Muscle of leg (tissue), 11 donors: ENCODE measurements around the gene OR3A2. TPM values are rescaled to one million over a fixed set of nuclear protein-coding genes. Genes with fewer than 3 reads are reported as not detected.
"Not testable (repeated sequence)": the region's sequence is repeated elsewhere in the genome, so short reads cannot be mapped to it uniquely, and the experiment has no call there.

Experiments used
- DNase-seq: peaks from one replicate; pipeline ENCODE4 v3.0.0; 2013
- H3K27ac ChIP-seq: one replicate; pipeline ENCODE4 v1.5.1; 2013; ENCODE audit warnings: mild to moderate bottlenecking, low read length, control low read depth
- H3K27me3 ChIP-seq: one replicate; pipeline ENCODE4 v1.6.1; 2013; ENCODE audit warnings: low read length; ENCODE audit not compliant: control insufficient read depth, insufficient read depth
- H3K36me3 ChIP-seq: one replicate; pipeline ENCODE4 v1.6.1; 2013; ENCODE audit warnings: low read length; ENCODE audit not compliant: control insufficient read depth, insufficient read depth
- H3K4me1 ChIP-seq: one replicate; pipeline ENCODE4 v1.6.1; 2013; ENCODE audit warnings: low read length; ENCODE audit not compliant: control insufficient read depth, insufficient read depth
- H3K4me3 ChIP-seq: one replicate; pipeline ENCODE4 v1.5.1; 2013; ENCODE audit warnings: low read length, control low read depth
- H3K9me3 ChIP-seq: replicated peaks from 2 replicates; pipeline ENCODE4 v1.6.1; 2013; ENCODE audit warnings: low read depth, low read length; ENCODE audit not compliant: control insufficient read depth
- WGBS: methylation state at CpG from one replicate; pipeline ENCODE4 v1.1.5; 2013; ENCODE audit warnings: missing lambda C conversion rate; ENCODE audit not compliant: insufficient coverage; 5-methylcytosine and 5-hydroxymethylcytosine counted together
- polyA plus RNA-seq, 8 donors: library from polyadenylated mRNA; unstranded; fragments of 120-200 nt; gene quantifications; one replicate each; pipeline versions ENCODE4 v1.2.1 to v1.2.3, GENCODE V29; 2013; ENCODE audit warnings: inconsistent platforms in 1 of 8, low replicate concordance in 1 of 8; ENCODE audit not compliant: insufficient read length in 8 of 8, insufficient read depth in 1 of 8
- total RNA-seq: library from RNA; stranded (reverse); fragments of 120-200 nt; gene quantifications from one replicate; pipeline ENCODE4 v1.2.4, GENCODE V29; 2013

The OR3A2 gene
- total and polyA plus RNA-seq, 9 donors, result 0.04 to 2.0 (median 0.23) TPM; not detected in 2

GRCh38 chr17:3298260-3298659 is 87.8 kb downstream of the OR3A2 start, which contains the start of gene OR3A1:
OR3A1 (minus strand) TSS chr17:3298360; CDS start chr17:3292582, 5,778 bp downstream.
- Histone ChIP-seq H3K36me3 (no peaks in the 10 kb centered on the region), H3K27me3 (no peaks in the 10 kb centered on the region), H3K9me3 (no peaks in the 10 kb centered on the region), H3K27ac (no peak within 1 kb of the TSS), H3K4me3 (no peak within 1 kb of the TSS), H3K4me1 (no peaks in the 10 kb centered on the region)
- WGBS, result 94% methylated on average over 3 of the region's 6 CpGs
- DNase-seq, result no peak

DNA sequence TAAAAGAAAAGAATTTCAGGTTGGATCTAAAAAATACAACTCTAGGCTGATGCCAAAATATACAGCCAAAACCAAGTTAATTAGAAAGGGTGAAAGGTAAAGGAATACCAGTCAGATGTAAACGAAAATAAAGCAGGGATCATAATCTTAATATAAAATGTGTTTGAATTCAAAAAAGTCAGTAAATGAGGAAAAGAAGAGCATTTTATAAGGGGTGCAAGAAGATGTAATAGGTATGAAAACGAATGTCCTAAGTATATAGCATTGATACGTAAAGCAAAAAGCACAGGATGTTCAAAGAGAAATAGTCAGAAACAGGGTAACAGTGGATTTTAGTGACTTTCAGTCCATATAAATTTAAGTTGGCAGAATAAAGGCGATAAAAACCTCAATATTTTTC is 90.5 kb downstream of the OR3A2 start:
- WGBS, result 70% methylated on average over 2 of the region's 4 CpGs
- Histone ChIP-seq H3K27me3 (no peaks in the 10 kb centered on the region), H3K4me3 (no peak overlapping the region), H3K9me3 (no peaks in the 10 kb centered on the region), H3K36me3 (no peaks in the 10 kb centered on the region), H3K27ac (no peak overlapping the region), H3K4me1 (no peaks in the 10 kb centered on the region)
- DNase-seq, result no peak

- H3K27me3 ChIP-seq, H3K36me3 ChIP-seq: not testable (repeated sequence)
- whole genome bisulfite sequencing, result no CpG with 5 or more reads among the region's 1 CpG
These were observed 92.6 kb downstream of the OR3A2 start for GRCh38 chr17:3293548-3293947.

GRCh38 chr17:3282901-3283300 is 103.2 kb downstream of the OR3A2 start:
- no peak overlapping the region for H3K4me3 ChIP-seq
- H3K36me3 ChIP-seq, result no peaks in the 10 kb centered on the region
- no peaks in the 10 kb centered on the region for H3K27me3 ChIP-seq
- DNase-seq, result no peak
- no peaks in the 10 kb centered on the region for H3K4me1 ChIP-seq
- H3K9me3 ChIP-seq, result no peaks in the 10 kb centered on the region
- WGBS, result no CpG with 5 or more reads among the region's 1 CpG
- H3K27ac ChIP-seq, result no peak overlapping the region

More at GRCh38 chr17:3293548-3293947, 92.6 kb downstream of the OR3A2 start:
- DNase-seq, H3K4me1 ChIP-seq, H3K9me3 ChIP-seq, H3K27ac ChIP-seq, H3K4me3 ChIP-seq: not testable (repeated sequence)

DNA sequence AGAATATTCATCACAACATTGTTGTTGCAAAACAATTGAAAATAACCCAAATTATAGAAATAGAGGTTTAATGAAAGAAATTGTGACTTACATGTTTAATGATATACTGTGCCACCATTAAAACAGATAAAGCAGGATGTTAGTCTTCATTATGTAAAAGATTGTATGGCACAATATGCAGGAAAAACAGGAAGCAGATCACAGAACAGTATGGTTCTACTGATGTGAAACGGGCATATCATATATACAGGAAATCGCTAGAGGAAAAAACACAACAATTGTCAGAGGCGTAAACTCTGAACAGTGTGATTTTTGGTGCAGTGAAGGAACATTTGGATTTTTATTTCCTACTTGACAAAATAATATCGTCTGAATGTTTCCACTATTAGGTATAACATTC is 110.0 kb downstream of the OR3A2 start:
- H3K4me3 ChIP-seq, result no peak overlapping the region
- H3K9me3 ChIP-seq, result no peaks in the 10 kb centered on the region
- DNase-seq, result no peak
- WGBS, result 67% methylated on average over 1 of the region's 4 CpGs
- H3K27me3 ChIP-seq, result no peaks in the 10 kb centered on the region
- H3K4me1 ChIP-seq, result no peaks in the 10 kb centered on the region
- no peaks in the 10 kb centered on the region for H3K36me3 ChIP-seq
- H3K27ac ChIP-seq, result no peak overlapping the region

DNA sequence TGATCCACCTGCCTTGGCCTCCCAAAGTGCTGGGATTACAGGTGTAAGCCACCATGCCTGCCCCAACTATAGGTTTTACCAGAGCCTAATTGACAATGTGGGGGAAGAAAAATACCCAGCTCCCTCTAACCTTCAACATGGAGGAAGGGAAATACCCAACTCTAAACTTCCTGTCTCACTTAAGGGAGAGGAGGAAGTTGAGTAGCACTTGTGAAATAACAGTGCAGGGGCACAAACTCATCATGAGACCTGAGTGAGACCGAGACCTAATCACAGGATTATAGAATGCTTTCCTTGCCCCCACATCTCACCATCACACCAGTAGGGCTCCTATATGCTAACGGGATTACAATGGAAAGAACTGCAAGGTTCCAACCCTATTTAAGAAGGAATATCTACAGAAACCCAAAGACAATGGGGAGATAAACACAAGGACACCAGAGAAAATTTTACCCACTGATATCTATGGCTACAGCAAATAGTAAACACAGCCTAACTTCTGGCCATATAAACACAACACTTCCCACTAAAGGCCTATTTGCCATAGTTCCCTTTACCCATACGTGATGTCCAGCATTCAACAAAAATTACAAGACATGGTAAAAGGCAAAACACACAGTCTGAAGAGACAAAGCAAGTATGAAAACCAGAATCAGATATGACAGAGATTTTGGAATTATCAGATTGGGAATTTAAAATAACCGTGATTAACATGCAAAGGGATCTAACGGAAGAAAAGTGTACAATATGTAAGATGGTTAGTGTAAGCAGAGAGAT is 114.8 kb downstream of the OR3A2 start:
- DNase-seq, result no peak
- Histone ChIP-seq H3K9me3 (no peaks in the 10 kb centered on the region), H3K4me1 (no peaks in the 10 kb centered on the region), H3K4me3 (no peak overlapping the region), H3K27ac (no peak overlapping the region), H3K27me3 (no peaks in the 10 kb centered on the region), H3K36me3 (no peaks in the 10 kb centered on the region)
- WGBS, result 100% methylated on average over 1 of the region's 5 CpGs

DNA sequence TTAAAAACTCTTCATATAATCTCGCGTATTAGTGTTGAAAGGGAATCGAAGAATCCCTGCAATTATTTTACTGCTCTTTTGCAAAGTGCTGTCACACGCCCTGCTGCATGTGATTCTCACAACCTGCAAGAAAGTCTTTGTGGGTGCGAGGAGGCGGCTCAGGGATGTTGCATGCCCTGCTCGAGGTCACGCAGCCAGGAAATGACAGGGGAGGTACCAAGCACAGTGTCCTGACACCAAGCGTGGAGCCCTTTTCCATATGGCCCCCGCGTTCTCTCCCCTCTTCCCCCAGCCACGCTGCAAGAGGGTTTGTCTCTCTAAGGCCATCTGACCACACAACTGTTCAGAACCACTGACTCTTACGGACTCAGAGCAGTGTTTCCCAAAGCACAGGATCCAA is 125.5 kb downstream of the OR3A2 start:
- H3K4me3 ChIP-seq, result no peak overlapping the region
- no peaks in the 10 kb centered on the region for H3K27me3 ChIP-seq
- no peaks in the 10 kb centered on the region for H3K36me3 ChIP-seq
- WGBS, result 62% methylated on average over 9 of the region's 13 CpGs
- H3K9me3 ChIP-seq, result no peaks in the 10 kb centered on the region
- no peaks in the 10 kb centered on the region for H3K4me1 ChIP-seq
- no peak overlapping the region for H3K27ac ChIP-seq
- no peak for DNase-seq

- no peaks in the 10 kb centered on the region for H3K9me3 ChIP-seq
- H3K4me3 ChIP-seq, result no peak overlapping the region
- DNase-seq, result no peak
- WGBS, result 100% methylated on average over 1 of the region's 1 CpG
- H3K27me3 ChIP-seq, result no peaks in the 10 kb centered on the region
- H3K27ac ChIP-seq, result no peak overlapping the region
- no peaks in the 10 kb centered on the region for H3K4me1 ChIP-seq
- H3K36me3 ChIP-seq, result no peaks in the 10 kb centered on the region
These were observed 125.9 kb downstream of the OR3A2 start for GRCh38 chr17:3260163-3260562.

GRCh38 chr17:3256575-3256974 is 129.5 kb downstream of the OR3A2 start:
- Histone ChIP-seq H3K4me3 (no peak overlapping the region), H3K4me1 (no peaks in the 10 kb centered on the region), H3K36me3 (no peaks in the 10 kb centered on the region), H3K27ac (no peak overlapping the region), H3K27me3 (no peaks in the 10 kb centered on the region), H3K9me3 (no peaks in the 10 kb centered on the region)
- 91% methylated on average over 7 of the region's 8 CpGs for WGBS
- DNase-seq, result no peak

GRCh38 chr17:3249013-3249412 is 137.1 kb downstream of the OR3A2 start:
- H3K4me3 ChIP-seq, H3K9me3 ChIP-seq, H3K4me1 ChIP-seq, H3K27me3 ChIP-seq, H3K27ac ChIP-seq, DNase-seq, H3K36me3 ChIP-seq: not testable (repeated sequence)
- WGBS, result no CpG with 5 or more reads among the region's 2 CpGs

- H3K27ac ChIP-seq, DNase-seq, H3K36me3 ChIP-seq, H3K4me1 ChIP-seq, H3K9me3 ChIP-seq, H3K4me3 ChIP-seq, H3K27me3 ChIP-seq: not testable (repeated sequence)
- WGBS, result no CpG with 5 or more reads among the region's 1 CpG
These were observed 141.3 kb downstream of the OR3A2 start for GRCh38 chr17:3244841-3245240.
